Measurements from ENCODE around the gene HSFX3.
A peak's percentile ranks its signal among the peaks of the same experiment; 100 is the strongest.
"Not testable (repeated sequence)": the region's sequence is repeated elsewhere in the genome, so short reads cannot be mapped to it uniquely, and the experiment has no call there.

Gene HSFX3

GRCh38 chrX:149549701-149550100 lies at the start of gene HSFX3:
Gene HSFX3 (minus strand): TSS chrX:149549924. CDS start chrX:149549852, 72 bp downstream.
- not testable (repeated sequence) for DNase-seq (ENCODE audit: low read depth)

- DNase-seq (ENCODE audit: low read depth), result not testable (repeated sequence)
Measured at GRCh38 chrX:149598603-149599002, 48.9 kb upstream of the HSFX3 start.

GRCh38 chrX:149595943-149596342 lies 46.2 kb upstream of the HSFX3 start:
- DNase-seq (ENCODE audit: low read depth), result not testable (repeated sequence)

- not testable (repeated sequence) for DNase-seq (ENCODE audit: low read depth)
Measured at GRCh38 chrX:149595214-149595613, 45.5 kb upstream of the HSFX3 start, which contains the start of gene HSFX2. Gene HSFX2 (minus strand): TSS chrX:149595314. CDS start chrX:149594700, 614 bp downstream.

- not testable (repeated sequence) for DNase-seq (ENCODE audit: low read depth)
Measured at GRCh38 chrX:149590993-149591392, 41.3 kb upstream of the HSFX3 start.

- DNase-seq (ENCODE audit: low read depth), result not testable (repeated sequence)
Measured at GRCh38 chrX:149587359-149587758, 37.6 kb upstream of the HSFX3 start, which contains the start of gene MAGEA9B. Gene MAGEA9B (minus strand): TSS chrX:149587459. CDS start chrX:149583179, 4,280 bp downstream.

GRCh38 chrX:149585631-149586030 lies 35.9 kb upstream of the HSFX3 start:
- DNase-seq (ENCODE audit: low read depth), result not testable (repeated sequence)

- DNase-seq (ENCODE audit: low read depth), result not testable (repeated sequence)
Measured at GRCh38 chrX:149573456-149573855, 23.7 kb upstream of the HSFX3 start.

- DNase-seq (ENCODE audit: low read depth), result no peak
Measured at GRCh38 chrX:149572743-149573142, 23.0 kb upstream of the HSFX3 start.

GRCh38 chrX:149571770-149572169 lies 22.0 kb upstream of the HSFX3 start:
- no peak for DNase-seq (ENCODE audit: low read depth)

- DNase-seq (ENCODE audit: low read depth), result peak; percentile 32
Measured at GRCh38 chrX:149570668-149571067, 20.9 kb upstream of the HSFX3 start.

- no peak for DNase-seq (ENCODE audit: low read depth)
Measured at GRCh38 chrX:149569770-149570169, 20.0 kb upstream of the HSFX3 start.

- DNase-seq (ENCODE audit: low read depth), result no peak
Measured at GRCh38 chrX:149568701-149569296, 19.1 kb upstream of the HSFX3 start.

GRCh38 chrX:149567621-149568417 lies 18.1 kb upstream of the HSFX3 start:
- DNase-seq (ENCODE audit: low read depth), result no peak

GRCh38 chrX:149563359-149563758 lies 13.6 kb upstream of the HSFX3 start:
- no peak for DNase-seq (ENCODE audit: low read depth)

GRCh38 chrX:149555251-149555650 lies 5.5 kb upstream of the HSFX3 start:
- not testable (repeated sequence) for DNase-seq (ENCODE audit: low read depth)

GRCh38 chrX:149551939-149552248 lies 2.2 kb upstream of the HSFX3 start:
- not testable (repeated sequence) for DNase-seq (ENCODE audit: low read depth)

- not testable (repeated sequence) for DNase-seq (ENCODE audit: low read depth)
Measured at GRCh38 chrX:149551245-149551938, 1.7 kb upstream of the HSFX3 start.

- not testable (repeated sequence) for DNase-seq (ENCODE audit: low read depth)
Measured at GRCh38 chrX:149550454-149550853, 730 bp upstream of the HSFX3 start.

GRCh38 chrX:149547782-149548181 lies 1.9 kb downstream of the HSFX3 start:
- not testable (repeated sequence) for DNase-seq (ENCODE audit: low read depth)

GRCh38 chrX:149546962-149547361 lies 2.8 kb downstream of the HSFX3 start:
- DNase-seq (ENCODE audit: low read depth), result not testable (repeated sequence)

All from fibroblast of the conjunctiva (primary cell).